Loucy (cell line): ENCODE data around the gene ZNF283.
A peak's percentile ranks its signal among the peaks of the same experiment; 100 is the strongest.

Source experiments
- H2AFZ ChIP-seq: fragments of 200-600 bp; sonication (generic); 2 replicates; pipeline ENCODE4 v1.6.0; 2016; ENCODE audit warnings: antibody characterized with exemption, mild to moderate bottlenecking, low read length, moderate library complexity
- H3F3A ChIP-seq: fragments of 200-600 bp; 2 replicates; pipeline ENCODE4 v1.6.0; 2016; ENCODE audit warnings: antibody characterized with exemption, low read depth, mild to moderate bottlenecking
- H3K27me3 ChIP-seq: fragments of 200-600 bp; sonication (generic); 2 replicates; pipeline ENCODE4 v1.6.1; 2014; ENCODE audit warnings: low read length, mild to moderate bottlenecking; ENCODE audit not compliant: insufficient read depth, poor library complexity, severe bottlenecking
- H3K36me3 ChIP-seq: fragments of 200-600 bp; sonication (generic); 2 replicates; pipeline ENCODE4 v1.6.1; 2016; ENCODE audit warnings: low read length; ENCODE audit not compliant: insufficient read depth
- H3K4me1 ChIP-seq: fragments of 200-600 bp; sonication (generic); 2 replicates; pipeline ENCODE4 v1.5.1; 2014; ENCODE audit warnings: low read length, mild to moderate bottlenecking; ENCODE audit not compliant: insufficient read depth, poor library complexity, severe bottlenecking
- H3K4me2 ChIP-seq: fragments of 200-600 bp; sonication (generic); 2 replicates; pipeline ENCODE4 v1.6.0; 2014; ENCODE audit warnings: antibody characterized with exemption, low read length, low read depth, mild to moderate bottlenecking; ENCODE audit not compliant: poor library complexity, severe bottlenecking
- H3K4me3 ChIP-seq: fragments of 200-600 bp; sonication (generic); 2 replicates; pipeline ENCODE4 v1.5.1; 2014; ENCODE audit warnings: low read length, mild to moderate bottlenecking, mixed read lengths; ENCODE audit not compliant: poor library complexity, severe bottlenecking
- H3K79me2 ChIP-seq: fragments of 200-600 bp; sonication (generic); 2 replicates; pipeline ENCODE4 v1.6.1; 2014; ENCODE audit warnings: low read length; ENCODE audit not compliant: insufficient read depth
- H3K9ac ChIP-seq: fragments of 200-600 bp; sonication (generic); 2 replicates; pipeline ENCODE4 v1.6.0; 2014; ENCODE audit warnings: mild to moderate bottlenecking, low read depth, low read length, moderate library complexity; ENCODE audit not compliant: poor library complexity, severe bottlenecking
- H3K9me2 ChIP-seq: fragments of 200-600 bp; sonication (generic); replicated peaks from 2 replicates; pipeline ENCODE4 v1.6.1; 2016; ENCODE audit warnings: low read depth, low read length, mixed read lengths
- H3K9me3 ChIP-seq: fragments of 200-600 bp; sonication (generic); 2 replicates; pipeline ENCODE4 v1.6.1; 2014; ENCODE audit warnings: mild to moderate bottlenecking, antibody characterized with exemption, low read length, low read depth; ENCODE audit not compliant: insufficient read depth
- H4K20me1 ChIP-seq: fragments of 200-600 bp; sonication (generic); 2 replicates; pipeline ENCODE4 v1.6.0; 2014; ENCODE audit warnings: antibody characterized with exemption, low read length, mild to moderate bottlenecking; ENCODE audit not compliant: insufficient read depth, poor library complexity, severe bottlenecking
- CTCF ChIP-seq: fragments of 200-600 bp; sonication (generic); conservative IDR thresholded peaks from 2 replicates; pipeline ENCODE4 v1.5.1; 2014; ENCODE audit warnings: mild to moderate bottlenecking, antibody characterized with exemption, low read length
- EZH2phosphoT487 ChIP-seq: fragments of 200-600 bp; IDR thresholded peaks from 2 replicates; pipeline ENCODE4 v1.6.1; 2018; ENCODE audit warnings: antibody characterized with exemption, mild to moderate bottlenecking, moderate library complexity, borderline replicate concordance

Gene ZNF283

DNA sequence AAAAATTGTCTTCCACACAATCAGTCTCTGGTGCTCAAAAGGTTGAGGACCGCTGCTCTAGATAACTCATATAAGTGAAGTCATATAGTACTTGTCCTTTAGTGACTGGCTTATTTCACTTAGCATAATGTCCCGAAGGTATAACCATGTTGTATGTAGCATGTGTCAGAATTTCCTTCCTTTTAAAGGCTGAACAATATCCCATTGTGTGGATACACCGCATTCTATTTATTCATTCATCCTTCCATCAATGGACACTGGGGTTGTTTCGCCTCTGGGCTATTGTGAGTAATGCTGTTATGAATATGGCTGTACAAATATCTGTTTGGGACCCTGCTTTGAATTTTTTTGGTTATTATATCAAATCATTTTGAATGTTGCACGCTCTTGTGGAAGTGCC, 20.3 kb upstream of the ZNF283 start:
- Histone ChIP-seq H3K79me2 (no peaks in the 10 kb centered on the region), H4K20me1 (no peaks in the 10 kb centered on the region), H3K9me3 (no peaks in the 10 kb centered on the region), H3K9ac (no peak overlapping the region), H3K4me3 (no peak overlapping the region), H3K4me2 (no peak overlapping the region), H3K4me1 (no peaks in the 10 kb centered on the region), H3K36me3 (no peaks in the 10 kb centered on the region), H2AFZ (no peak overlapping the region), H3F3A (no peaks in the 10 kb centered on the region), H3K9me2 (no peaks in the 10 kb centered on the region), H3K27me3 (no peaks in the 10 kb centered on the region)
- TF ChIP-seq EZH2phosphoT487 (no peak), CTCF (no peak)

GRCh38 chr19:43807651-43808050, 19.5 kb upstream of the ZNF283 start:
- Histone ChIP-seq H3K9me3 (no peaks in the 10 kb centered on the region), H3K36me3 (no peaks in the 10 kb centered on the region), H3K4me2 (no peak overlapping the region), H4K20me1 (no peaks in the 10 kb centered on the region), H3K9ac (no peak overlapping the region), H3K4me3 (no peak overlapping the region), H3K4me1 (no peaks in the 10 kb centered on the region), H3K27me3 (no peaks in the 10 kb centered on the region), H3F3A (no peaks in the 10 kb centered on the region), H2AFZ (no peak overlapping the region), H3K79me2 (no peaks in the 10 kb centered on the region), H3K9me2 (no peaks in the 10 kb centered on the region)
- TF ChIP-seq EZH2phosphoT487 (no peak), CTCF (no peak)

GRCh38 chr19:43809762-43810696, 17.1 kb upstream of the ZNF283 start:
- no peaks in the 10 kb centered on the region for H4K20me1 ChIP-seq
- H3K27me3 ChIP-seq: no peaks in the 10 kb centered on the region
- no peaks in the 10 kb centered on the region for H3K4me1 ChIP-seq
- no peak overlapping the region for H3K4me2 ChIP-seq
- H3F3A ChIP-seq: no peaks in the 10 kb centered on the region
- peak overlapping the region; percentile 41; the same call in 1 of the 2 replicates for H2AFZ ChIP-seq
- no peak overlapping the region for H3K9ac ChIP-seq
- no peaks in the 10 kb centered on the region for H3K79me2 ChIP-seq
- H3K9me2 ChIP-seq: no peaks in the 10 kb centered on the region
- no peak overlapping the region for H3K4me3 ChIP-seq
- H3K9me3 ChIP-seq: no peaks in the 10 kb centered on the region
- TF ChIP-seq CTCF: peak; percentile 73
- TF ChIP-seq EZH2phosphoT487: no peak
- H3K36me3 ChIP-seq: no peaks in the 10 kb centered on the region
